Liver (tissue), 9 donors: ENCODE data around the gene SLFN14. TPM values are rescaled to one million over a fixed set of nuclear protein-coding genes. Genes with fewer than 3 reads are reported as not detected.

ENCODE experiments used
- DNase-seq: peaks from one replicate; pipeline ENCODE4 v3.0.0-alpha.2; 2017; ENCODE audit warnings: low spot score
- H3K27ac ChIP-seq, 2 donors: one replicate each; pipeline ENCODE4 v1.7.0; 2013; ENCODE audit warnings: inconsistent platforms in 2 of 2, low read length in 2 of 2, control low read depth in 1 of 2, low read depth in 1 of 2, mild to moderate bottlenecking in 1 of 2
- H3K27me3 ChIP-seq, 4 donors: one replicate each; pipeline versions ENCODE4 v1.6.1 to v1.7.0; 2013; ENCODE audit warnings: low read length in 3 of 4, inconsistent platforms in 1 of 4, mild to moderate bottlenecking in 1 of 4, moderate library complexity in 1 of 4; ENCODE audit not compliant: control insufficient read depth in 4 of 4, insufficient read depth in 4 of 4
- H3K36me3 ChIP-seq, 4 donors: one replicate each; pipeline versions ENCODE4 v1.6.1 to v1.7.0; 2013; ENCODE audit warnings: low read length in 3 of 4, mild to moderate bottlenecking in 3 of 4, low read depth in 1 of 4, moderate library complexity in 1 of 4; ENCODE audit not compliant: control insufficient read depth in 4 of 4, insufficient read depth in 3 of 4
- H3K4me1 ChIP-seq, 4 donors: one replicate each; pipeline versions ENCODE4 v1.6.1 to v1.7.0; 2013; ENCODE audit warnings: low read length in 3 of 4, mild to moderate bottlenecking in 3 of 4, moderate library complexity in 1 of 4; ENCODE audit not compliant: control insufficient read depth in 4 of 4, insufficient read depth in 4 of 4
- H3K4me3 ChIP-seq, 3 donors: one replicate each; pipeline versions ENCODE4 v1.6.1 to v1.7.0; 2013; ENCODE audit warnings: low read length in 3 of 3, control low read depth in 1 of 3, low read depth in 1 of 3, mild to moderate bottlenecking in 1 of 3
- H3K9ac ChIP-seq, 2 donors: one replicate each; pipeline ENCODE4 v1.7.0; 2013; ENCODE audit warnings: low read length in 2 of 2, mild to moderate bottlenecking in 2 of 2, moderate library complexity in 2 of 2, control low read depth in 1 of 2, low read depth in 1 of 2
- H3K9me3 ChIP-seq, 4 donors: one replicate each; pipeline versions ENCODE4 v1.6.1 to v1.7.0; 2013; ENCODE audit warnings: low read length in 3 of 4; ENCODE audit not compliant: control insufficient read depth in 4 of 4
- ATF3 ChIP-seq: IDR thresholded peaks from 2 replicates; pipeline ENCODE4 v1.6.1; 2016; ENCODE audit warnings: antibody characterized with exemption
- CTCF ChIP-seq: fragments of 150-350 bp; IDR thresholded peaks from 2 replicates; pipeline ENCODE4 v1.5.1; 2017; ENCODE audit warnings: improper control_type of control experiment, low read depth, low read length; ENCODE audit not compliant: missing input control
- EGR1 ChIP-seq, 2 donors: IDR thresholded peaks; 2 replicates each; pipeline ENCODE4 v1.6.1; 2016 to 2018; ENCODE audit warnings: antibody characterized with exemption in 2 of 2, low read depth in 2 of 2
- FOXA1 ChIP-seq: IDR thresholded peaks from 2 replicates; pipeline ENCODE4 v1.6.1; 2016; ENCODE audit warnings: antibody characterized with exemption
- FOXA2 ChIP-seq: IDR thresholded peaks from 2 replicates; pipeline ENCODE4 v1.6.1; 2016; ENCODE audit warnings: antibody characterized with exemption
- GABPA ChIP-seq, 2 donors: IDR thresholded peaks in 1 of 2; conservative IDR thresholded peaks in 1 of 2; 2 replicates each; pipeline ENCODE4 v1.6.1; 2016; ENCODE audit warnings: antibody characterized with exemption in 2 of 2, mild to moderate bottlenecking in 1 of 2, moderate library complexity in 1 of 2
- HNF4A ChIP-seq, 2 donors: conservative IDR thresholded peaks; 2 replicates each; pipeline ENCODE4 v1.6.1; 2016; ENCODE audit warnings: antibody characterized with exemption in 2 of 2, mild to moderate bottlenecking in 2 of 2
- HNF4G ChIP-seq: IDR thresholded peaks from 2 replicates; pipeline ENCODE4 v1.6.1; 2016; ENCODE audit warnings: antibody characterized with exemption
- JUND ChIP-seq, 2 donors: IDR thresholded peaks; 2 replicates each; pipeline ENCODE4 v1.6.1; 2016; ENCODE audit warnings: antibody characterized with exemption in 2 of 2
- MAX ChIP-seq: IDR thresholded peaks from 2 replicates; pipeline ENCODE4 v1.6.1; 2016; ENCODE audit warnings: antibody characterized with exemption
- NR2F2 ChIP-seq: IDR thresholded peaks from 2 replicates; pipeline ENCODE4 v1.6.1; 2016; ENCODE audit warnings: antibody characterized with exemption
- RAD21 ChIP-seq, 2 donors: IDR thresholded peaks; 2 replicates each; pipeline ENCODE4 v1.6.1; 2016; ENCODE audit warnings: antibody characterized with exemption in 2 of 2, mild to moderate bottlenecking in 2 of 2
- REST ChIP-seq: IDR thresholded peaks from 2 replicates; pipeline ENCODE4 v1.6.1; 2016; ENCODE audit warnings: antibody characterized with exemption, mild to moderate bottlenecking
- RXRA ChIP-seq, 2 donors: IDR thresholded peaks; 2 replicates each; pipeline ENCODE4 v1.6.1; 2017 to 2018; ENCODE audit warnings: antibody characterized with exemption in 2 of 2, mild to moderate bottlenecking in 1 of 2
- SP1 ChIP-seq: IDR thresholded peaks from 2 replicates; pipeline ENCODE4 v1.6.1; 2018; ENCODE audit warnings: antibody characterized with exemption, mild to moderate bottlenecking
- TAF1 ChIP-seq: conservative IDR thresholded peaks from 2 replicates; pipeline ENCODE4 v1.6.1; 2016; ENCODE audit warnings: antibody characterized with exemption, mild to moderate bottlenecking
- YY1 ChIP-seq: IDR thresholded peaks from 2 replicates; pipeline ENCODE4 v1.6.1; 2016; ENCODE audit warnings: antibody characterized with exemption, mild to moderate bottlenecking
- ZBTB33 ChIP-seq: IDR thresholded peaks from 2 replicates; pipeline ENCODE4 v1.6.1; 2016; ENCODE audit warnings: antibody characterized with exemption
- WGBS: extraction: QIAGEN DNeasy Blood & Tissue Kit; methylation state at CpG from one replicate; pipeline ENCODE4 v1.1.7; 2013; 5-methylcytosine and 5-hydroxymethylcytosine counted together
- polyA plus RNA-seq, 2 donors: library from polyadenylated mRNA; stranded (reverse) in 1 of 2; unstranded in 1 of 2; fragments of 200-250 nt in 1 of 2; fragments of >200 nt in 1 of 2; fragmentation: Nextera tagmentation in 1 of 2; extraction: Ambion mirVana in 1 of 2; gene quantifications; one replicate each; pipeline versions ENCODE4 v1.2.1 to v1.2.3, GENCODE V29; 2013 to 2015
- total RNA-seq, 2 donors: library from RNA; depleted of rRNA; stranded (reverse); fragments of >200 nt; gene quantifications; one replicate each; pipeline ENCODE4 v1.2.3, GENCODE V29; 2014
- donor health status: healthy.
- donor health status: healthy.
- donor health status: healthy.
- donor health status: healthy.
- donor health status: healthy.

The SLFN14 gene
- total and polyA plus RNA-seq, 4 donors = under 0.01 to 23.7 TPM; not detected in 2

- TF ChIP-seq YY1 (no peak), EGR1 (IDR thresholded peaks at IDR 0.05; ENCODE audit: low read depth in 2 of 2) (no peak), MAX (no peak), FOXA1 (no peak), NR2F2 (no peak), ZBTB33 (no peak), REST (no peak), ATF3 (no peak), RAD21 (IDR thresholded peaks at IDR 0.05) (no peak), CTCF (no peak), GABPA (IDR thresholded peaks at IDR 0.05 in 1 of 2, conservative IDR thresholded peaks at IDR 0.05 in 1 of 2) (no peak), HNF4G (no peak), HNF4A (conservative IDR thresholded peaks at IDR 0.05) (no peak), TAF1 (no peak), FOXA2 (no peak), RXRA (IDR thresholded peaks at IDR 0.05) (no peak), JUND (IDR thresholded peaks at IDR 0.05) (no peak), SP1 (no peak)
- no peaks in the 10 kb centered on the region for H3K27me3 ChIP-seq
- no peak for DNase-seq
- peaks cover 0 to 4% (median 0%) of the 10 kb centered on the region in 4 donors for H3K4me1 ChIP-seq
- 91% methylated on average over 4 of the region's 4 CpGs for WGBS
- H3K9me3 ChIP-seq = no peaks in the 10 kb centered on the region
- no peak overlapping the region for H3K9ac ChIP-seq
- no peak overlapping the region for H3K27ac ChIP-seq
- H3K4me3 ChIP-seq = no peak overlapping the region
- H3K36me3 ChIP-seq = peaks cover 7 to 36% (median 22%) of the 10 kb centered on the region in 4 donors
These were observed 35.5 kb upstream of the SLFN14 start for GRCh38 chr17:35596072-35596471.
